Suprapubic skin (tissue), 4 donors: ENCODE data around the gene TMEM250. TPM values are rescaled to one million over a fixed set of nuclear protein-coding genes. Genes with fewer than 3 reads are reported as not detected.

Experiments
- DNase-seq, 2 donors: peaks; one replicate each; pipeline ENCODE4 v3.0.0-alpha.2; 2019; ENCODE audit warnings: low spot score in 2 of 2
- H3K27ac ChIP-seq: fragments of 200-600 bp; sonication (generic); one replicate; pipeline ENCODE4 v1.5.1; 2019
- H3K27me3 ChIP-seq: fragments of 200-600 bp; sonication (generic); one replicate; pipeline ENCODE4 v1.5.1; 2019
- H3K36me3 ChIP-seq: fragments of 200-600 bp; sonication (generic); one replicate; pipeline ENCODE4 v1.5.1; 2019
- H3K4me1 ChIP-seq: fragments of 200-600 bp; sonication (generic); one replicate; pipeline ENCODE4 v1.5.1; 2019
- H3K4me3 ChIP-seq: fragments of 200-600 bp; sonication (generic); one replicate; pipeline ENCODE4 v1.5.1; 2019; ENCODE audit warnings: mild to moderate bottlenecking
- H3K9me3 ChIP-seq: fragments of 200-600 bp; sonication (generic); one replicate; pipeline ENCODE4 v1.5.1; 2019
- CTCF ChIP-seq, 2 donors: fragments of 200-600 bp in 1 of 2; fragments of 450-650 bp in 1 of 2; sonication (generic) in 1 of 2; IDR thresholded peaks; one replicate each; pipeline ENCODE4 v1.5.1; 2016 to 2019; ENCODE audit warnings: antibody characterized with exemption in 2 of 2, mild to moderate bottlenecking in 1 of 2, moderate library complexity in 1 of 2
- EP300 ChIP-seq: sonication (generic); formaldehyde crosslinking; IDR thresholded peaks from one replicate; pipeline ENCODE4 v1.6.1; 2017; ENCODE audit warnings: antibody characterized with exemption
- POLR2A ChIP-seq, 2 donors: fragments of 450-650 bp; IDR thresholded peaks; one replicate each; pipeline ENCODE4 v1.6.1; 2017; ENCODE audit warnings: antibody characterized with exemption in 2 of 2, mild to moderate bottlenecking in 2 of 2, moderate library complexity in 2 of 2
- POLR2AphosphoS5 ChIP-seq, 3 donors: sonication (generic); formaldehyde crosslinking; IDR thresholded peaks; one replicate each; pipeline ENCODE4 v1.6.1; 2017; ENCODE audit warnings: antibody characterized with exemption in 3 of 3
- WGBS: methylation state at CpG from one replicate; pipeline ENCODE4 v1.1.5; 2018; 5-methylcytosine and 5-hydroxymethylcytosine counted together
- total RNA-seq, 4 donors: library from RNA; depleted of rRNA; stranded (reverse); fragments of >200 nt; gene quantifications; one replicate each; pipeline ENCODE4 v1.1.0, GENCODE V29; 2016

TMEM250 gene
- total RNA-seq, 4 donors from 2014 or later, result 37.0 to 66.9 (median 57.8) TPM

- peak in 1 of 2 donors; percentile 28 for DNase-seq
- no peak overlapping the region for H3K27ac ChIP-seq
- H3K4me1 ChIP-seq, result peaks cover 40% of the 10 kb centered on the region
- peaks cover 5% of the 10 kb centered on the region for H3K36me3 ChIP-seq
- H3K9me3 ChIP-seq, result no peaks in the 10 kb centered on the region
- H3K4me3 ChIP-seq, result no peak overlapping the region
- WGBS, result 76% methylated on average over 17 of the region's 34 CpGs
- no peaks in the 10 kb centered on the region for H3K27me3 ChIP-seq
- TF ChIP-seq EP300, result no peak
- TF ChIP-seq POLR2A (IDR thresholded peaks at IDR 0.05), result no peak
- no peak for TF ChIP-seq POLR2AphosphoS5 (IDR thresholded peaks at IDR 0.05)
- no peak for TF ChIP-seq CTCF (IDR thresholded peaks at IDR 0.05)
Observed at GRCh38 chr9:136082496-136083361, 35.9 kb downstream of the TMEM250 start.

GRCh38 chr9:136081826-136082495 is 36.7 kb downstream of the TMEM250 start:
- 87% methylated on average over 6 of the region's 24 CpGs for WGBS
- H3K4me1 ChIP-seq, result peaks cover 35% of the 10 kb centered on the region
- no peaks in the 10 kb centered on the region for H3K9me3 ChIP-seq
- peaks cover 5% of the 10 kb centered on the region for H3K36me3 ChIP-seq
- H3K27ac ChIP-seq, result no peak overlapping the region
- TF ChIP-seq POLR2A (IDR thresholded peaks at IDR 0.05), result no peak
- no peak for TF ChIP-seq POLR2AphosphoS5 (IDR thresholded peaks at IDR 0.05)
- no peak for TF ChIP-seq EP300
- TF ChIP-seq CTCF (IDR thresholded peaks at IDR 0.05), result no peak
- no peaks in the 10 kb centered on the region for H3K27me3 ChIP-seq
- H3K4me3 ChIP-seq, result no peak overlapping the region
- peak in 1 of 2 donors; percentile 57 for DNase-seq

GRCh38 chr9:136081113-136081825 is 37.4 kb downstream of the TMEM250 start:
- Histone ChIP-seq H3K27ac (no peak overlapping the region), H3K36me3 (peaks cover 5% of the 10 kb centered on the region), H3K27me3 (no peaks in the 10 kb centered on the region), H3K9me3 (no peaks in the 10 kb centered on the region), H3K4me1 (peaks cover 29% of the 10 kb centered on the region), H3K4me3 (no peak overlapping the region)
- WGBS, result 61% methylated on average over 18 of the region's 27 CpGs
- DNase-seq, result peak in 1 of 2 donors; percentile 54
- TF ChIP-seq POLR2A (IDR thresholded peaks at IDR 0.05) (no peak), CTCF (IDR thresholded peaks at IDR 0.05) (no peak), EP300 (no peak), POLR2AphosphoS5 (IDR thresholded peaks at IDR 0.05) (no peak)

GRCh38 chr9:136080716-136081112 is 38.0 kb downstream of the TMEM250 start:
- no peak for TF ChIP-seq EP300
- no peak for TF ChIP-seq POLR2A (IDR thresholded peaks at IDR 0.05)
- no peak for TF ChIP-seq CTCF (IDR thresholded peaks at IDR 0.05)
- TF ChIP-seq POLR2AphosphoS5 (IDR thresholded peaks at IDR 0.05), result no peak
- Histone ChIP-seq H3K4me1 (peaks cover 24% of the 10 kb centered on the region), H3K4me3 (no peak overlapping the region), H3K27me3 (no peaks in the 10 kb centered on the region), H3K27ac (no peak overlapping the region), H3K36me3 (peaks cover 5% of the 10 kb centered on the region), H3K9me3 (no peaks in the 10 kb centered on the region)
- no CpG with 5 or more reads among the region's 23 CpGs for WGBS
- no peak for DNase-seq

GRCh38 chr9:136079916-136080246 is 38.8 kb downstream of the TMEM250 start:
- Histone ChIP-seq H3K36me3 (peaks cover 5% of the 10 kb centered on the region), H3K4me1 (peaks cover 19% of the 10 kb centered on the region), H3K9me3 (no peaks in the 10 kb centered on the region), H3K27me3 (no peaks in the 10 kb centered on the region), H3K4me3 (no peak overlapping the region), H3K27ac (no peak overlapping the region)
- 80% methylated on average over 3 of the region's 6 CpGs for WGBS
- TF ChIP-seq EP300 (no peak), POLR2A (IDR thresholded peaks at IDR 0.05) (no peak), POLR2AphosphoS5 (IDR thresholded peaks at IDR 0.05) (no peak), CTCF (IDR thresholded peaks at IDR 0.05) (no peak)
- no peak for DNase-seq
